ENCODE data around the gene PTPRN2. TPM values are rescaled to one million over a fixed set of nuclear protein-coding genes. Genes with fewer than 3 reads are reported as not detected.
"Not testable (repeated sequence)": the region's sequence is repeated elsewhere in the genome, so short reads cannot be mapped to it uniquely, and the experiment has no call there.

Gene PTPRN2
- total RNA-seq, 1 donor from 2014 or later, result 0.41 TPM

- H3K9me3 Mint-ChIP-seq, result peaks cover 26% of the 10 kb centered on the region
- intact Hi-C loops (cut with micrococcal nuclease), result no loop called here
- H3K4me1 Mint-ChIP-seq (ENCODE audit: low read depth), result no peaks in the 10 kb centered on the region
- no peak for DNase-seq (ENCODE audit: low spot score)
- H3K36me3 Mint-ChIP-seq (ENCODE audit: low read depth), result peaks cover under 1% of the 10 kb centered on the region
- H3K27ac Mint-ChIP-seq, result no peak overlapping the region
- H3K4me3 Mint-ChIP-seq, result no peak overlapping the region
- peaks cover 2% of the 10 kb centered on the region for H3K27me3 Mint-ChIP-seq (ENCODE audit: insufficient read depth)
These were observed 270.1 kb downstream of the PTPRN2 start for GRCh38 chr7:158317238-158318205.

DNA sequence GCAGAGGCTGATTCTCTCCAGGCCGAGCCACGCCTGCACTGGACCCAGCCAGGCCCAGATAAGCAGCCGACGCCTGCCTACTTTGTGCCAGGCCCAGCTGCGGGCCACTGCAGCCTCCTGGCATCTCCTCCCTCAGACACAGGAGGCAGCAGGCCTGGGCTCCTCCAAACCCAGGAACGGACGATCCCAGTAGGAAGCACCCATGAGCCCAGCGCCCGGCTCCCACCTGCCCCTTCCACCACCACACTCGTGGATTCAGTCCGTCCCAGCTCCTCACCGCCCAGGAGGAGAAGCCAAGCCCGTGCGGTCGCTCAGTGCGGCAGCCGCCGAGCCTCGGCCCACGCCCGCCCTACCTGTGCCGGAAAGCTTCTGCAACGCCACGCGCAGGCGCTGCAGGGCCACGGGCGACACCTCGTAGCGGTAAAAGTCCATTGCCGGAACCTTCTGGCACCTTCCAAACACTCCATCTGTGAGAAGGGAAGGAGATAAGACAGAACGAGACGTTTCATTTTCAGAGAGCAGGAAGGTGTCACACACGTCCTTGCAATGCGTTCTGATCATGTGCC, 271.1 kb downstream of the PTPRN2 start:
- intact Hi-C loops (cut with micrococcal nuclease), result no loop called here
- H3K36me3 Mint-ChIP-seq (ENCODE audit: low read depth), result peaks cover 4% of the 10 kb centered on the region
- no peak overlapping the region for H3K27ac Mint-ChIP-seq
- H3K4me1 Mint-ChIP-seq (ENCODE audit: low read depth), result no peaks in the 10 kb centered on the region
- no peak overlapping the region for H3K4me3 Mint-ChIP-seq
- no peak for DNase-seq (ENCODE audit: low spot score)
- H3K27me3 Mint-ChIP-seq (ENCODE audit: insufficient read depth), result peaks cover 2% of the 10 kb centered on the region
- H3K9me3 Mint-ChIP-seq, result peaks cover 31% of the 10 kb centered on the region

DNA sequence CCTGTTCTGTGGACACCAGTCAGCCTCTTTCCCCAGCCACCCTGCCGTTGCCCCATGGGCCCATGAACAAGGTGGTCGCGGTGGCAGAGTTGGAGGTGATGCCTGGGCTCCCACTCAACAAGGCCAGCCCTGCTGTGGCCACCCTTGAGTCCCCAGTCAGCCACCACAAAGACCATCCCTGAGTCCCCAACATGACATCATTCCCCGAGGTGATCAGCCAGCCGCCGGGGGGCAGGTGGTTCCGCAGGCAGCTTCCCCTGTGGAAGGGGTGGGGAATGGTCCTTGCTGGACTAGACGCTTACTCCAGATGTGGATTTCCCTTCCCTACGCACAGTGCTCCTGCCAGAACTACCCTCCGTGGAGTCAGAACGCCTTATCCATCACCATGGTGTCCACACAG, 271.7 kb downstream of the PTPRN2 start:
- Mint-ChIP-seq H3K27me3 (ENCODE audit: insufficient read depth) (peaks cover 2% of the 10 kb centered on the region), H3K4me1 (ENCODE audit: low read depth) (no peaks in the 10 kb centered on the region), H3K4me3 (no peak overlapping the region), H3K9me3 (peaks cover 34% of the 10 kb centered on the region), H3K36me3 (ENCODE audit: low read depth) (peaks cover 4% of the 10 kb centered on the region), H3K27ac (no peak overlapping the region)
- no peak for DNase-seq (ENCODE audit: low spot score)
- intact Hi-C loops (cut with micrococcal nuclease), result no loop called here

- DNase-seq (ENCODE audit: low spot score), result no peak
- Mint-ChIP-seq H3K36me3 (ENCODE audit: low read depth) (peaks cover 4% of the 10 kb centered on the region), H3K4me1 (ENCODE audit: low read depth) (no peaks in the 10 kb centered on the region), H3K27me3 (ENCODE audit: insufficient read depth) (peaks cover 2% of the 10 kb centered on the region), H3K27ac (no peak overlapping the region), H3K9me3 (peaks cover 36% of the 10 kb centered on the region), H3K4me3 (no peak overlapping the region)
- intact Hi-C loops (cut with micrococcal nuclease), result no loop called here
These were observed 272.3 kb downstream of the PTPRN2 start for GRCh38 chr7:158315326-158315725.

DNA sequence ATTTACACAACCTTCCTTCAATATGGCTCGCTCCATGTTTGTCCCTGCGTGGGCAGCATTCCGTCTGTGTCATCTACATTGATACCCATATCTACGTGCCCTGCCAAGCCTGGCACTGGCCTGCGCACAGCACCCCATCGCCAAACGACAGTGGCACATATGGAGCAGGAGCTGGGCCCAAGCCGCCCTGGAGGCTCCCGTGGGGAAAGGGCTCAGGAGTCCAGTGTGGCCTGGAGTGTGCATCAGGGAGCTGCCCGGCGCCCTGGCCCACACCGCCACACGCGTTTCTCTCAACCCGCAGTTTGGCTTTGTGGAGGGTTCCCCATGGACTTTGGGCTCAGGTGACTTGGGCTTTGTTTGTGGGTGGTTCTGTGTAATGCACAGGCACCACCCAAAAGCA, 273.2 kb downstream of the PTPRN2 start:
- Mint-ChIP-seq H3K36me3 (ENCODE audit: low read depth) (peaks cover 4% of the 10 kb centered on the region), H3K4me3 (no peak overlapping the region), H3K27ac (no peak overlapping the region), H3K27me3 (ENCODE audit: insufficient read depth) (peaks cover 2% of the 10 kb centered on the region), H3K4me1 (ENCODE audit: low read depth) (no peaks in the 10 kb centered on the region), H3K9me3 (peaks cover 45% of the 10 kb centered on the region)
- intact Hi-C loops (cut with micrococcal nuclease), result no loop called here
- DNase-seq (ENCODE audit: low spot score), result no peak

DNA sequence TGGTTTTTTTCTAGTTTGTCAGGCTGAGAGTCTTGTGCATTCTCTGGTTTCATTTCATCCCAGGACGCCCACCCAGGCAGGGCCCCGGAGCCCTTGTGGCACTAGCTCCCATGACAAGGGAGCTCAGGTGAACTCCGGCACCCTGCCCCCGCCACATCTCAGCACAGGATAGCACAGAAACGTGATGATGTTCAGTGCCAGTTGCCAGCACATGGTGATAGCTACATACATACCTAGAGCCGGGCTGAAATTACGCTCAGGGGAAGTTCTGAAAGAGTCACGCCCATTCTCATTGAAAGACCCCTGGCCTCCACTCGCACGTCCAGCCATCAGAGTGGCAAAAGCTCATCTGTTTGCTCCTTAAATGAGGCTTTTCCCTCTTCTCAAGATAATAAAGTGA, 273.7 kb downstream of the PTPRN2 start:
- H3K4me3 Mint-ChIP-seq, result no peak overlapping the region
- intact Hi-C loops (cut with micrococcal nuclease), result no loop called here

GRCh38 chr7:158312789-158313188, 274.8 kb downstream of the PTPRN2 start:
- peaks cover 54% of the 10 kb centered on the region for H3K9me3 Mint-ChIP-seq
- no peak overlapping the region for H3K4me3 Mint-ChIP-seq
- H3K27ac Mint-ChIP-seq, result no peak overlapping the region
- DNase-seq (ENCODE audit: low spot score), result no peak
- intact Hi-C loops (cut with micrococcal nuclease), result no loop called here
- H3K4me1 Mint-ChIP-seq (ENCODE audit: low read depth), result no peaks in the 10 kb centered on the region
- peaks cover 2% of the 10 kb centered on the region for H3K27me3 Mint-ChIP-seq (ENCODE audit: insufficient read depth)
- H3K36me3 Mint-ChIP-seq (ENCODE audit: low read depth), result peaks cover 4% of the 10 kb centered on the region

More for the DNA sequence above, 273.7 kb downstream of the PTPRN2 start:
- Mint-ChIP-seq H3K9me3 (peaks cover 49% of the 10 kb centered on the region), H3K4me1 (ENCODE audit: low read depth) (no peaks in the 10 kb centered on the region), H3K36me3 (ENCODE audit: low read depth) (peaks cover 4% of the 10 kb centered on the region), H3K27me3 (ENCODE audit: insufficient read depth) (peaks cover 2% of the 10 kb centered on the region), H3K27ac (no peak overlapping the region)
- no peak for DNase-seq (ENCODE audit: low spot score)

DNA sequence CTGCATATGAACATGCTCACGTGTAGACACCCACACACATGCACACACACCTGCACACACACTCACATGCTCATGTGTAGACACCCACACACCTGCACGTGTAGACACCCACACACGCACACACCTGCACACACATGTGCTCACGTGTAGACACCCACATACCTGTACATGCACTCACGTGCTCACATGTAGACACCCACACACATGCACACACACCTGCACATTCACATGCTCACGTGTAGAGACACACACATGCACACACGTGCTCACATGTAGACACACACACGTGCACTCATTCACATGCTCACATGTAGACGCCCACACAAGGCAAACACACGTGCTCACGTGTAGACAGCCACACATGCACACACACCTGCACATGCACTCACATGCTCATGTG, 275.8 kb downstream of the PTPRN2 start:
- intact Hi-C loops (cut with micrococcal nuclease), result no loop called here
- Mint-ChIP-seq H3K36me3 (ENCODE audit: low read depth) (peaks cover 4% of the 10 kb centered on the region), H3K4me3 (no peak overlapping the region), H3K4me1 (ENCODE audit: low read depth) (no peaks in the 10 kb centered on the region), H3K27ac (no peak overlapping the region), H3K9me3 (peaks cover 60% of the 10 kb centered on the region), H3K27me3 (ENCODE audit: insufficient read depth) (peaks cover 2% of the 10 kb centered on the region)
- DNase-seq (ENCODE audit: low spot score), result no peak

GRCh38 chr7:158310924-158311666, 276.5 kb downstream of the PTPRN2 start:
- Mint-ChIP-seq H3K27me3 (ENCODE audit: insufficient read depth) (peaks cover 2% of the 10 kb centered on the region), H3K4me3 (no peak overlapping the region), H3K36me3 (ENCODE audit: low read depth) (peaks cover 4% of the 10 kb centered on the region), H3K4me1 (ENCODE audit: low read depth) (no peaks in the 10 kb centered on the region), H3K27ac (no peak overlapping the region), H3K9me3 (peaks cover 62% of the 10 kb centered on the region)
- no peak for DNase-seq (ENCODE audit: low spot score)
- intact Hi-C loops (cut with micrococcal nuclease), result no loop called here

GRCh38 chr7:158309868-158310763, 277.5 kb downstream of the PTPRN2 start:
- no peak for DNase-seq (ENCODE audit: low spot score)
- H3K4me1 Mint-ChIP-seq (ENCODE audit: low read depth), result no peaks in the 10 kb centered on the region
- H3K36me3 Mint-ChIP-seq (ENCODE audit: low read depth), result peaks cover 4% of the 10 kb centered on the region
- no peaks in the 10 kb centered on the region for H3K27me3 Mint-ChIP-seq (ENCODE audit: insufficient read depth)
- H3K4me3 Mint-ChIP-seq, result no peak overlapping the region
- H3K9me3 Mint-ChIP-seq, result peaks cover 54% of the 10 kb centered on the region
- no peak overlapping the region for H3K27ac Mint-ChIP-seq
- intact Hi-C loops (cut with micrococcal nuclease), result no loop called here

GRCh38 chr7:158308001-158308400, 279.6 kb downstream of the PTPRN2 start:
- Mint-ChIP-seq H3K36me3 (ENCODE audit: low read depth) (peaks cover 4% of the 10 kb centered on the region), H3K27ac (no peak overlapping the region), H3K9me3 (peaks cover 54% of the 10 kb centered on the region), H3K27me3 (ENCODE audit: insufficient read depth) (no peaks in the 10 kb centered on the region), H3K4me3 (no peak overlapping the region), H3K4me1 (ENCODE audit: low read depth) (no peaks in the 10 kb centered on the region)
- intact Hi-C loops (cut with micrococcal nuclease), result no loop called here
- no peak for DNase-seq (ENCODE audit: low spot score)

GRCh38 chr7:158304072-158304471, 283.6 kb downstream of the PTPRN2 start:
- H3K9me3 Mint-ChIP-seq, result peaks cover 20% of the 10 kb centered on the region
- DNase-seq (ENCODE audit: low spot score); H3K27me3 Mint-ChIP-seq (ENCODE audit: insufficient read depth); intact Hi-C loops (cut with micrococcal nuclease); H3K4me3 Mint-ChIP-seq; H3K36me3 Mint-ChIP-seq (ENCODE audit: low read depth); H3K27ac Mint-ChIP-seq; H3K4me1 Mint-ChIP-seq (ENCODE audit: low read depth): not testable (repeated sequence)

All from activated T-helper 1 cell treated with anti-CD3 and anti-CD28 coated beads, Interleukin-12 subunit alpha, Interleukin-12 subunit beta, Interleukin-2, Interleukin-4 antibody, amounts not matched to agents 30 ng/mL and 10 ng/mL and 1 ng/mL, durations not matched to agents 14 hours and 24 hours and 36 hours (primary cell).